Measurements from ENCODE around the gene SMG6. TPM values are rescaled to one million over a fixed set of nuclear protein-coding genes. Genes with fewer than 3 reads are reported as not detected.
"Not testable (repeated sequence)": the region's sequence is repeated elsewhere in the genome, so short reads cannot be mapped to it uniquely, and the experiment has no call there.

The SMG6 gene
- polyA plus RNA-seq, 2 donors = 14.0 to 16.7 TPM

DNA sequence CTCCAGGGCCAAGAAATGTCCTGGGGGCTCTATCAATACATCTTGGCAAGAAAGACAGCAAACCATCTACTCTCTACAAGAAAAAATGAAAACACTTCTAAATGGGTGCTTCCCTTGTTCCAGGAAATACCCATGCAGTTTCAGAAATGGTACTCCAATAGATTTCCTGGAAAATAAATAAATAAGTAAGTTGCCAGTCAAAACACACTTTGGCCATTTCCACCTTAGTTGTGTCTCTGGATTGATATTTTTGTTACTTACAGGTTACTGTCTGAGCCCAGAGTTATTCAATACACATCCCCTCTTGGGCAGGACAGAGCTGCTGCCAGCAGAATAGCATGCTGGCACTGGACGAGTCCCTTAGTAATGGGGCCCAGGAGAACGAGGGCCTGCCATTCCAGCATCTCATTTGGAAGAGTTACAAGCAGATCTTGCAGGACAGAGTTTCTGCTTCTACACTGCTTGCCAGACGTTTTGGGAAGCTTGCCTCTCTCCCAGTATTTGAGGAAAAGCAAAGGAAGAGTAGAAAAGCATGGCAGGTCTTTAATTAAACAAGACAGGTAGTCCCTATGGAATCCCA lies 100.5 kb downstream of the SMG6 start:
- Histone ChIP-seq H3K36me3 (ENCODE audit: control insufficient read depth in 2 of 2, insufficient read depth in 2 of 2, low read length in 1 of 2) (peaks cover 0 to 3% of the 10 kb centered on the region in 2 donors), H3K4me3 (ENCODE audit: low read depth in 1 of 2, low read length in 2 of 2) (no peak overlapping the region), H3K27me3 (ENCODE audit: control insufficient read depth in 1 of 2, insufficient read depth in 2 of 2, low read length in 2 of 2) (no peaks in the 10 kb centered on the region), H3K9me3 (ENCODE audit: control insufficient read depth in 2 of 2, insufficient read depth in 1 of 2, low read depth in 1 of 2, low read length in 1 of 2) (no peaks in the 10 kb centered on the region), H3K4me1 (ENCODE audit: control insufficient read depth in 2 of 2, insufficient read depth in 2 of 2, low read length in 1 of 2) (no peaks in the 10 kb centered on the region), H3K27ac (ENCODE audit: low read depth in 2 of 2, low read length in 1 of 2) (no peak overlapping the region)
- 50 to 62% methylated on average over 3 of the region's 3 CpGs for WGBS, 2 donors

DNA sequence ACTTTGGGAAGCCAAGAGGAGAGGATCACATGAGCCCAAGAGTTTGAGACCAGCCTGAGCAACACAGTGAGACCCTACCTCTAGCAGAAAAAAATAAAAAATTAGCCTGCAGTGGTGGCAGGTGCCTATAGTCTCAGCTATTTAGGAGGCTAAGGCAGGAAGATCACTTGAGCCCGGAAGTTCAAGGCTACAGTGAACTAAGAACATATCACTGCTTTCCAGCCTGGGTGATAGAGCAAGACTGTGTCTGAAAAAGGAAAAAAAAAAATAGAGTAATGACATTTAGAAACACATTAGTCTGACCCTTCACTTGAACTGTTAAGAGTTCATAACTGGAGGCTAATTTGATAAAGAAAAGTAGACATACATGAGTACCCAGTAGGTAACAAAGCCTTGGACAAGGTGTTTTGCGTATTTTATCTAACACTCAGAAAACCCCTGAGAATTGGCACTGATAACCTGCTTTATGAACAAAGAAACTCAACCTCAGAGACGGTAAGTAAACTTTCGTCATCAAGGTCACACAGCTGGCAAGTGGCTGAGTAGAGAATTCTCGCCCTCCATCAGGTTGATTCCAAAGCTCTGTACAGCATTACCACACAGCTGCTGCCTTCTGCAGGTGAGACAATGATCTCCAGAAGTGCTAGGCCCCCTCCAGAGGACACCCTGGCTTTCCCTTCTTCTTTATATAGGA lies 101.1 kb downstream of the SMG6 start:
- Histone ChIP-seq H3K4me1 (ENCODE audit: control insufficient read depth in 2 of 2, insufficient read depth in 2 of 2, low read length in 1 of 2) (no peaks in the 10 kb centered on the region), H3K27ac (ENCODE audit: low read depth in 2 of 2, low read length in 1 of 2) (peak overlapping the region in 1 of 2 donors; percentile 4), H3K4me3 (ENCODE audit: low read depth in 1 of 2, low read length in 2 of 2) (no peak overlapping the region), H3K9me3 (ENCODE audit: control insufficient read depth in 2 of 2, insufficient read depth in 1 of 2, low read depth in 1 of 2, low read length in 1 of 2) (no peaks in the 10 kb centered on the region), H3K36me3 (ENCODE audit: control insufficient read depth in 2 of 2, insufficient read depth in 2 of 2, low read length in 1 of 2) (peaks cover 0 to 3% of the 10 kb centered on the region in 2 donors), H3K27me3 (ENCODE audit: control insufficient read depth in 1 of 2, insufficient read depth in 2 of 2, low read length in 2 of 2) (no peaks in the 10 kb centered on the region)
- 70 to 88% methylated on average over 5 of the region's 5 CpGs for WGBS, 2 donors

DNA sequence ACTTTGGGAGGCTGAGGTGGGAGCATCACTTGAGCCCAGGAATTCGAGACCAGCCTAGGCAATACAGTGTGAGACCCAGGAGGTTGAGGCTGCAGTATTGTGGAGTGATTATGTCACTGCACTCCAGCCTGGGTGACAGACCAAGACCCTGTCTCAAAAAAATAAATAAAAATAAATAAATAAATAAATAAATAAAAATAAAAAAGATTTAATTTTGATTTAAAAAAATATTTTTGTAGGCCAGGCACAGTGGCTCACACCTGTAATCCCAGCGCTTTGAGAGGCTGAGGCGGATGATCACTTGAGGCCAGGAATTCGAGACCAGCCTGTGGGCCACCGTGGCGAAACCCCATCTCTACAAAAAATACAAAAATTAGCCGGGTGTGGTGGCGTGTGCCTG lies 104.2 kb downstream of the SMG6 start:
- not testable (repeated sequence) for H3K9me3 ChIP-seq (ENCODE audit: control insufficient read depth in 2 of 2, insufficient read depth in 1 of 2, low read depth in 1 of 2, low read length in 1 of 2); H3K27me3 ChIP-seq (ENCODE audit: control insufficient read depth in 1 of 2, insufficient read depth in 2 of 2, low read length in 2 of 2); H3K4me3 ChIP-seq (ENCODE audit: low read depth in 1 of 2, low read length in 2 of 2); H3K4me1 ChIP-seq (ENCODE audit: control insufficient read depth in 2 of 2, insufficient read depth in 2 of 2, low read length in 1 of 2); H3K27ac ChIP-seq (ENCODE audit: low read depth in 2 of 2, low read length in 1 of 2); H3K36me3 ChIP-seq (ENCODE audit: control insufficient read depth in 2 of 2, insufficient read depth in 2 of 2, low read length in 1 of 2)
- WGBS, 2 donors = 98 to 99% methylated on average over 8 of the region's 8 CpGs

DNA sequence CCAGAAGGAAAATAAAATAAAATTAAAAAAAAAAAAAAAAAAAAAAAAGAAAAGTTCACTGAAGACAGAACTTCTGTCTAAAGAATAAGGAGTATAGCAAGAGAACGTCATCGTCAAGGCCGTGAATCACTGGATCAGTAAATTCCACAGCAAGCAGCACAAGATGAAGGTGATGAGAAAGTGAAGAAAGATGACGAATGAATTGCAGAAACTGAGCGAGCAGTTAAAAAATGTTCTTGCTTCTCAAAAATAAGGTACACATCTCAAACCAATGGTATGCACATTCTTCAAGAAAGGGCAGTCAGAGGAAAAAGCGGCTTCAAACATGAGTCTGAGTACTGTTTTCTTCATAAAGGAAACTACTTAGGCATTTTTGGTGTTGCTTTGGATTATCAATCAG lies 104.7 kb downstream of the SMG6 start:
- no peaks in the 10 kb centered on the region for H3K9me3 ChIP-seq (ENCODE audit: control insufficient read depth in 2 of 2, insufficient read depth in 1 of 2, low read depth in 1 of 2, low read length in 1 of 2)
- H3K4me3 ChIP-seq (ENCODE audit: low read depth in 1 of 2, low read length in 2 of 2) = no peak overlapping the region
- H3K27ac ChIP-seq (ENCODE audit: low read depth in 2 of 2, low read length in 1 of 2) = no peak overlapping the region
- no peaks in the 10 kb centered on the region for H3K4me1 ChIP-seq (ENCODE audit: control insufficient read depth in 2 of 2, insufficient read depth in 2 of 2, low read length in 1 of 2)
- H3K36me3 ChIP-seq (ENCODE audit: control insufficient read depth in 2 of 2, insufficient read depth in 2 of 2, low read length in 1 of 2) = peaks cover 1 to 3% of the 10 kb centered on the region in 2 donors
- H3K27me3 ChIP-seq (ENCODE audit: control insufficient read depth in 1 of 2, insufficient read depth in 2 of 2, low read length in 2 of 2) = no peaks in the 10 kb centered on the region
- 85 to 87% methylated on average over 6 of the region's 6 CpGs for WGBS, 2 donors

DNA sequence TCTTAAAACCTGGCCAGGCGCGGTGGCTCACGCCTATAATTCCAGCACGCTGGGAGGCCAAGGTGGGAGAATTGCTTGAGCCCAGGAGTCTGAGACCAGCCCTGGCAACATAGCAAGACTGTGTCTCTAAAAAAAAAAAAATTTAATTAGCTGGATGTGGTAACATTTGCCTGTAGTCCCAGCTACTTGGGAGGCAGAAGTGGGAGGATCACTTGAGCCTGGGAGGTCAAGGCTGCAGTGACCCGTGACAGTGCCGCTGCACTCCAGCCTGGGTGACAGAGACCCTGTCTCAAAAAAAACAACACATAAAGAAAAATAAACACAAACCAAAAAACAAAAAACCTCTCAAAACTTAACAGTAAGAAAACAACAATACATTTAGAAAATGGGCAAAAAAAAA lies 106.3 kb downstream of the SMG6 start:
- H3K4me1 ChIP-seq (ENCODE audit: control insufficient read depth in 2 of 2, insufficient read depth in 2 of 2, low read length in 1 of 2) = peaks cover 2 to 6% of the 10 kb centered on the region in 2 donors
- H3K36me3 ChIP-seq (ENCODE audit: control insufficient read depth in 2 of 2, insufficient read depth in 2 of 2, low read length in 1 of 2) = peaks cover 0 to 2% of the 10 kb centered on the region in 2 donors
- WGBS, 2 donors = 87 to 93% methylated on average over 6 of the region's 6 CpGs
- no peaks in the 10 kb centered on the region for H3K27me3 ChIP-seq (ENCODE audit: control insufficient read depth in 1 of 2, insufficient read depth in 2 of 2, low read length in 2 of 2)
- no peak overlapping the region for H3K4me3 ChIP-seq (ENCODE audit: low read depth in 1 of 2, low read length in 2 of 2)
- no peak overlapping the region for H3K27ac ChIP-seq (ENCODE audit: low read depth in 2 of 2, low read length in 1 of 2)
- no peaks in the 10 kb centered on the region for H3K9me3 ChIP-seq (ENCODE audit: control insufficient read depth in 2 of 2, insufficient read depth in 1 of 2, low read depth in 1 of 2, low read length in 1 of 2)

DNA sequence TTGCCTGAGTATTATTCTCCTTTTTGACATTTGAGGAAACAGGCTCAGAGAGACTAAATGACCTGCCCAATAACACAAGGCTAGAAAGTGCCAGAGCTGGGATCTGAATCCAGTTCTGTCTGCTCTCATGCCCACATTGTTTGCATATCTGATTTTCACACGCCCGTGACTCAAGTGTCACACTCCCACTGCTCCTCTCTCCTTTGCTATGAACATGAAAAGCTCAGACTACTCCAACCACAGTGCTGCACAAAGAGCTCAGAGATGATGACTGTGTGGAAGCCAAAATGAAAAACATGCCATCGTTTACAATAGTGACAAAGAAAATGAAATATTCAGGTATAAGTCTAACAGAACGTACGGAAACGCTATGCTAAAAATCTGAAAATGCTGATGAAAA lies 107.9 kb downstream of the SMG6 start:
- Histone ChIP-seq H3K27me3 (ENCODE audit: control insufficient read depth in 1 of 2, insufficient read depth in 2 of 2, low read length in 2 of 2) (no peaks in the 10 kb centered on the region), H3K36me3 (ENCODE audit: control insufficient read depth in 2 of 2, insufficient read depth in 2 of 2, low read length in 1 of 2) (peaks cover 0 to 2% of the 10 kb centered on the region in 2 donors), H3K4me1 (ENCODE audit: control insufficient read depth in 2 of 2, insufficient read depth in 2 of 2, low read length in 1 of 2) (peaks cover 2 to 11% of the 10 kb centered on the region in 2 donors), H3K4me3 (ENCODE audit: low read depth in 1 of 2, low read length in 2 of 2) (no peak overlapping the region), H3K27ac (ENCODE audit: low read depth in 2 of 2, low read length in 1 of 2) (peak overlapping the region in 1 of 2 donors; percentile 64), H3K9me3 (ENCODE audit: control insufficient read depth in 2 of 2, insufficient read depth in 1 of 2, low read depth in 1 of 2, low read length in 1 of 2) (no peaks in the 10 kb centered on the region)
- 52 to 58% methylated on average over 6 of the region's 6 CpGs for WGBS, 2 donors

DNA sequence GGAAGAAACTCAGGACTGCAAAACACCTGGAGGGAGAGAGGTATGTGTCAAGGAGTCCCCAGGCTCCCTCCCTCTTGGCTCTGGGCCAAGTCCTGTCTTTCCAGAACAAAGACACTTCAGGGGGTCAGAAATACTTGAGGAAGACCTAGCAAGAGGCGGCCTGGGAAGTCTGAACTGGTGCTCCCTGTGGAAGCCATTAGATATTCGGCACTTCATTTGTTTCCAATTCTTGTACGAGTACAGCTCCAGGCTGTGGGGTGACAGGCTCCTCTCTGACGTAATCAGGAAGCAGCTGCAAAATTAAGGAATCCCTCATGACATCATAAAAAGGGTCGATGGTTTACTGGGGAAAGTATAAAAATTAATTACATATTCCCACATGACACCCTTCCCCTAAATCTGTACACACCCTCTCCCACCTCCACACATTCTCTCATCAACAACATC lies 108.7 kb downstream of the SMG6 start:
- H3K4me3 ChIP-seq (ENCODE audit: low read depth in 1 of 2, low read length in 2 of 2) = no peak overlapping the region
- H3K27me3 ChIP-seq (ENCODE audit: control insufficient read depth in 1 of 2, insufficient read depth in 2 of 2, low read length in 2 of 2) = no peaks in the 10 kb centered on the region
- 68 to 78% methylated on average over 5 of the region's 5 CpGs for WGBS, 2 donors
- H3K4me1 ChIP-seq (ENCODE audit: control insufficient read depth in 2 of 2, insufficient read depth in 2 of 2, low read length in 1 of 2) = peaks cover 7 to 19% of the 10 kb centered on the region in 2 donors
- H3K36me3 ChIP-seq (ENCODE audit: control insufficient read depth in 2 of 2, insufficient read depth in 2 of 2, low read length in 1 of 2) = peaks cover 0 to 2% of the 10 kb centered on the region in 2 donors
- peak overlapping the region in 1 of 2 donors; percentile 24 for H3K27ac ChIP-seq (ENCODE audit: low read depth in 2 of 2, low read length in 1 of 2)
- H3K9me3 ChIP-seq (ENCODE audit: control insufficient read depth in 2 of 2, insufficient read depth in 1 of 2, low read depth in 1 of 2, low read length in 1 of 2) = no peaks in the 10 kb centered on the region

DNA sequence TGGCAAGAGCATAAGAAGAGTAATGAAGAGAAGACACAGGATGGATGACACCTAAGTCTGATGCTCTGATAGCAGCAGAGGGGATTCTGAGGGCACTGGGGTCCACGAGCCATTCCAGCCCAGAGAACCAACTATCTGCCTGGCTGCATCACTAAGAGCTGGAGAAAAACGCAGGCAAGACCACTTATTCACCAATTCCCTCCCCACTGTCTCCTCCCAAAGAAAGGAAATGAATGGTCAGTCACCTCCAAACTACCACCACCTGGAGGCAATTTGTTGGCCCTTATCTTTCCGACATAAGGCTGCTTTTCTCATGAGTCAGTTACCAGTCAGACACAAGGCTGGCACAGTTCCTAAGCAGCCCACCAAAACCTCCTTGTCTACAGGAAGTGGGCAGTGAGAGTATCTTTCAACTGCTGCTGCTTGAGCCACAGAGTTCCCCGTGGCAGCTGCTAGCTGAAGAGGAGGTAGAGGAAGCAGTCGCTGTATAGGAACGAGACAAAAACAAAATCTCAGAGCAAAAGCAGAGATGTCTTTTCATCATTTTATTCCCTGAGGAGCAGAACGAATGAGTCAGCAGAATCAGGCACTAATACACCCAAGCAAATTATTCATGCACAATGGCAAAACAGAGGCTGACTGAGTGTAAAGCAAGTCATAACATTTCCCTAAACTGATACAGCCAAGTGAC lies 111.1 kb downstream of the SMG6 start:
- H3K36me3 ChIP-seq (ENCODE audit: control insufficient read depth in 2 of 2, insufficient read depth in 2 of 2, low read length in 1 of 2) = peaks cover 0 to 2% of the 10 kb centered on the region in 2 donors
- H3K27me3 ChIP-seq (ENCODE audit: control insufficient read depth in 1 of 2, insufficient read depth in 2 of 2, low read length in 2 of 2) = no peaks in the 10 kb centered on the region
- no peaks in the 10 kb centered on the region for H3K9me3 ChIP-seq (ENCODE audit: control insufficient read depth in 2 of 2, insufficient read depth in 1 of 2, low read depth in 1 of 2, low read length in 1 of 2)
- H3K4me3 ChIP-seq (ENCODE audit: low read depth in 1 of 2, low read length in 2 of 2) = no peak overlapping the region
- WGBS, 2 donors = 20 to 37% methylated on average over 7 of the region's 7 CpGs
- H3K4me1 ChIP-seq (ENCODE audit: control insufficient read depth in 2 of 2, insufficient read depth in 2 of 2, low read length in 1 of 2) = peaks cover 9 to 23% of the 10 kb centered on the region in 2 donors
- peak overlapping the region; percentile 14 to 86 for H3K27ac ChIP-seq (ENCODE audit: low read depth in 2 of 2, low read length in 1 of 2)

DNA sequence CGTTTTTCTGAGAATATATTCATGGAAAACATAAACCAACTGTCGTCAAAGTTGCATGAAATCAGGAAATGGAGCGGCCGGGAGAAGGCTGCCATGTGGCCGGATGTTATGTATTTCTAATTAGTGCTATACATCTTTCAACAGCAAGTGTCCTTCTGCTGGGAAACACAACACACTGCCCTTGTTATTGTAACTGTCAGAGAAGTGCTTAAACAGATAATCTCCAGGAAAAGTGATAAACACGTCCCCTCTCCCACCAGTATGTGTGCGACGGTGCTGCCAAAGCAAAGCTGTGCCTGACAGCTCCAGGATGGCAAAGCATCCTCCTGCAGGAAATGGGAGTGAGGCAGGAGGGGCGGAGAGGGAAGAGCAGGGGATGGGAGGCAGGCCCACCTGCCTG lies 111.8 kb downstream of the SMG6 start:
- Histone ChIP-seq H3K9me3 (ENCODE audit: control insufficient read depth in 2 of 2, insufficient read depth in 1 of 2, low read depth in 1 of 2, low read length in 1 of 2) (no peaks in the 10 kb centered on the region), H3K4me1 (ENCODE audit: control insufficient read depth in 2 of 2, insufficient read depth in 2 of 2, low read length in 1 of 2) (peaks cover 9 to 23% of the 10 kb centered on the region in 2 donors)

More for the DNA sequence above, 111.8 kb downstream of the SMG6 start:
- peak overlapping the region; percentile 14 to 86 for H3K27ac ChIP-seq (ENCODE audit: low read depth in 2 of 2, low read length in 1 of 2)
- no peaks in the 10 kb centered on the region for H3K27me3 ChIP-seq (ENCODE audit: control insufficient read depth in 1 of 2, insufficient read depth in 2 of 2, low read length in 2 of 2)
- 78 to 79% methylated on average over 9 of the region's 9 CpGs for WGBS, 2 donors
- peaks cover 0 to 4% of the 10 kb centered on the region in 2 donors for H3K36me3 ChIP-seq (ENCODE audit: control insufficient read depth in 2 of 2, insufficient read depth in 2 of 2, low read length in 1 of 2)
- H3K4me3 ChIP-seq (ENCODE audit: low read depth in 1 of 2, low read length in 2 of 2) = no peak overlapping the region
